Nephron (organoid): ENCODE data around the gene METAP1D.
"Not testable (repeated sequence)": the region's sequence is repeated elsewhere in the genome, so short reads cannot be mapped to it uniquely, and the experiment has no call there.

Experiments used
- H3K27ac Mint-ChIP-seq, 3 experiments: 2 replicates each; pipeline ENCODE4 v1.8.0; 2020; ENCODE audit warnings: mixed read lengths in 3 of 3, mild to moderate bottlenecking in 2 of 3, moderate library complexity in 1 of 3
- H3K27me3 Mint-ChIP-seq: 2 replicates; pipeline ENCODE4 v1.8.0; 2021; ENCODE audit warnings: low read depth, mild to moderate bottlenecking, moderate library complexity, mixed read lengths
- H3K36me3 Mint-ChIP-seq: 2 replicates; pipeline ENCODE4 v1.8.0; 2020; ENCODE audit warnings: low read depth, mixed read lengths
- H3K4me1 Mint-ChIP-seq: 2 replicates; pipeline ENCODE4 v1.8.0; 2020; ENCODE audit warnings: mixed read lengths
- H3K4me3 Mint-ChIP-seq, 3 experiments: 2 replicates each; pipeline ENCODE4 v1.8.0; 2020; ENCODE audit warnings: mild to moderate bottlenecking in 3 of 3, mixed read lengths in 3 of 3, moderate library complexity in 2 of 3
- H3K9me3 Mint-ChIP-seq: 2 replicates; pipeline ENCODE4 v1.8.0; 2020; ENCODE audit warnings: mixed read lengths
- CTCF ChIP-seq, 3 experiments: fragments of 200-600 bp; sonication (generic); IDR thresholded peaks; one replicate each; pipeline ENCODE4 v1.5.0; 2021; ENCODE audit warnings: antibody characterized with exemption in 3 of 3; ENCODE audit not compliant: unreplicated experiment in 3 of 3

The METAP1D gene

GRCh38 chr2:171965661-171966060, 34.1 kb upstream of the METAP1D start:
- H3K27ac Mint-ChIP-seq = no peak overlapping the region
- H3K27me3 Mint-ChIP-seq = no peaks in the 10 kb centered on the region
- H3K4me1 Mint-ChIP-seq = no peaks in the 10 kb centered on the region
- H3K9me3 Mint-ChIP-seq = no peaks in the 10 kb centered on the region
- H3K4me3 Mint-ChIP-seq = no peak overlapping the region
- TF ChIP-seq CTCF (IDR thresholded peaks at IDR 0.05; ENCODE audit: unreplicated experiment in 3 of 3) = no peak
- H3K36me3 Mint-ChIP-seq = peaks cover 20% of the 10 kb centered on the region

- TF ChIP-seq CTCF (IDR thresholded peaks at IDR 0.05; ENCODE audit: unreplicated experiment in 3 of 3) = no peak
- Mint-ChIP-seq H3K4me1 (no peaks in the 10 kb centered on the region), H3K27me3 (no peaks in the 10 kb centered on the region), H3K9me3 (no peaks in the 10 kb centered on the region), H3K4me3 (no peak overlapping the region), H3K36me3 (peaks cover 21% of the 10 kb centered on the region), H3K27ac (no peak overlapping the region)
Observed at GRCh38 chr2:171966235-171966634, 33.5 kb upstream of the METAP1D start.

- no peaks in the 10 kb centered on the region for H3K4me1 Mint-ChIP-seq
- H3K27ac Mint-ChIP-seq = no peak overlapping the region
- no peak overlapping the region for H3K4me3 Mint-ChIP-seq
- H3K36me3 Mint-ChIP-seq = peaks cover 26% of the 10 kb centered on the region
- H3K27me3 Mint-ChIP-seq = no peaks in the 10 kb centered on the region
- TF ChIP-seq CTCF (IDR thresholded peaks at IDR 0.05; ENCODE audit: unreplicated experiment in 3 of 3) = no peak
- no peaks in the 10 kb centered on the region for H3K9me3 Mint-ChIP-seq
Observed at GRCh38 chr2:171966688-171967087, 33.1 kb upstream of the METAP1D start.

GRCh38 chr2:171968509-171968908, 31.2 kb upstream of the METAP1D start:
- Mint-ChIP-seq H3K27ac (no peak overlapping the region), H3K4me1 (no peaks in the 10 kb centered on the region), H3K4me3 (no peak overlapping the region), H3K9me3 (no peaks in the 10 kb centered on the region), H3K27me3 (no peaks in the 10 kb centered on the region), H3K36me3 (peaks cover 40% of the 10 kb centered on the region)
- TF ChIP-seq CTCF (IDR thresholded peaks at IDR 0.05; ENCODE audit: unreplicated experiment in 3 of 3) = no peak

GRCh38 chr2:171972329-171972982, 27.3 kb upstream of the METAP1D start:
- H3K27me3 Mint-ChIP-seq = no peaks in the 10 kb centered on the region
- H3K36me3 Mint-ChIP-seq = peaks cover 56% of the 10 kb centered on the region
- no peak overlapping the region for H3K4me3 Mint-ChIP-seq
- no peak for TF ChIP-seq CTCF (IDR thresholded peaks at IDR 0.05; ENCODE audit: unreplicated experiment in 3 of 3)
- H3K27ac Mint-ChIP-seq = no peak overlapping the region
- H3K9me3 Mint-ChIP-seq = no peaks in the 10 kb centered on the region
- no peaks in the 10 kb centered on the region for H3K4me1 Mint-ChIP-seq

- Mint-ChIP-seq H3K36me3 (peaks cover 73% of the 10 kb centered on the region), H3K27ac (no peak overlapping the region), H3K4me1 (no peaks in the 10 kb centered on the region), H3K27me3 (no peaks in the 10 kb centered on the region), H3K4me3 (no peak overlapping the region), H3K9me3 (no peaks in the 10 kb centered on the region)
- TF ChIP-seq CTCF (IDR thresholded peaks at IDR 0.05; ENCODE audit: unreplicated experiment in 3 of 3) = no peak
Observed at GRCh38 chr2:171979103-171979502, 20.6 kb upstream of the METAP1D start.

GRCh38 chr2:171983924-171984323, 15.8 kb upstream of the METAP1D start:
- H3K4me3 Mint-ChIP-seq, H3K27me3 Mint-ChIP-seq, H3K27ac Mint-ChIP-seq, H3K4me1 Mint-ChIP-seq, H3K9me3 Mint-ChIP-seq: not testable (repeated sequence)
- H3K36me3 Mint-ChIP-seq = peaks cover 39% of the 10 kb centered on the region
